Hematopoietic multipotent progenitor cell (in vitro differentiated cells): Measurements from ENCODE around the gene CBX1. TPM values are rescaled to one million over a fixed set of nuclear protein-coding genes. Genes with fewer than 3 reads are reported as not detected.

Experiments used
- DNase-seq, 3 donors: peaks; one replicate each; pipeline ENCODE4 v3.0.0-alpha.2; 2011 to 2015; ENCODE audit warnings: low read depth in 2 of 3, low spot score in 2 of 3
- small RNA-seq: library from RNA; depleted of rRNA; stranded (forward); fragments of <200 nt; gene quantifications from one replicate; pipeline ENCODE3, GENCODE V24; 2012
- total RNA-seq: library from RNA; depleted of rRNA; stranded (reverse); fragments of >200 nt; gene quantifications from one replicate; pipeline ENCODE4 v1.2.3, GENCODE V29; 2012

CBX1 gene
- total RNA-seq, 1 donor, result 8.6 TPM

- DNase-seq, result no peak
Measured at GRCh38 chr17:48027322-48027981, 73.8 kb downstream of the CBX1 start.

- peak in 2 of 3 donors; percentile 82 to 88 for DNase-seq
Measured at GRCh38 chr17:48026502-48027321, 74.6 kb downstream of the CBX1 start.

- no peak for DNase-seq
Measured at GRCh38 chr17:48025904-48026501, 75.3 kb downstream of the CBX1 start.

- DNase-seq, result peak; percentile 94 to 96 (median 95)
Measured at GRCh38 chr17:48025040-48025903, 76.0 kb downstream of the CBX1 start.

- DNase-seq, result peak in 2 of 3 donors; percentile 29 to 38
Measured at GRCh38 chr17:48024149-48025039, 76.9 kb downstream of the CBX1 start.

GRCh38 chr17:48023400-48024148 lies 77.7 kb downstream of the CBX1 start:
- peak in 2 of 3 donors; percentile 66 to 68 for DNase-seq

GRCh38 chr17:48022901-48023300 lies 78.4 kb downstream of the CBX1 start:
- no peak for DNase-seq

- DNase-seq, result no peak
Measured at GRCh38 chr17:48021934-48022333, 79.3 kb downstream of the CBX1 start.

Small RNA genes lying within 50 kb of the gene (small RNA-seq; reads per million reads assigned to genes)
- gene AC004477.2 (not detected), gene MIR152 (53.9 reads per million, percentile 96 among the genes with 10 or more reads in this experiment), gene RNU6-1201P (not detected)

Other genes starting within 250 kb of the CBX1 start
- gene SP2, start 205.2 kb downstream of the CBX1 start, total RNA-seq, result 7.5 TPM
- gene PNPO, start 159.9 kb downstream of the CBX1 start, total RNA-seq, result 26.7 TPM
- not detected for gene PRR15L, start 143.6 kb downstream of the CBX1 start, total RNA-seq
- gene CDK5RAP3, start 130.4 kb downstream of the CBX1 start, total RNA-seq, result 102 TPM
- not detected for gene COPZ2, start 63.7 kb downstream of the CBX1 start, total RNA-seq
- 39.0 TPM for gene NFE2L1, start 53.1 kb downstream of the CBX1 start, total RNA-seq
- 7.3 TPM for gene SNX11, start 6.3 kb upstream of the CBX1 start, total RNA-seq